ENCODE results near the gene TNXB.
"Not testable (repeated sequence)": the region's sequence is repeated elsewhere in the genome, so short reads cannot be mapped to it uniquely, and the experiment has no call there.

GRCh38 chr6:32028631-32029030 lies 80.5 kb downstream of the TNXB start:
- not testable (repeated sequence) for TF ChIP-seq POLR2AphosphoS5, TCF7L2 (IDR thresholded peaks at IDR 0.05; ENCODE audit: low read depth, low read length)
- TF ChIP-seq, protein P1, sequence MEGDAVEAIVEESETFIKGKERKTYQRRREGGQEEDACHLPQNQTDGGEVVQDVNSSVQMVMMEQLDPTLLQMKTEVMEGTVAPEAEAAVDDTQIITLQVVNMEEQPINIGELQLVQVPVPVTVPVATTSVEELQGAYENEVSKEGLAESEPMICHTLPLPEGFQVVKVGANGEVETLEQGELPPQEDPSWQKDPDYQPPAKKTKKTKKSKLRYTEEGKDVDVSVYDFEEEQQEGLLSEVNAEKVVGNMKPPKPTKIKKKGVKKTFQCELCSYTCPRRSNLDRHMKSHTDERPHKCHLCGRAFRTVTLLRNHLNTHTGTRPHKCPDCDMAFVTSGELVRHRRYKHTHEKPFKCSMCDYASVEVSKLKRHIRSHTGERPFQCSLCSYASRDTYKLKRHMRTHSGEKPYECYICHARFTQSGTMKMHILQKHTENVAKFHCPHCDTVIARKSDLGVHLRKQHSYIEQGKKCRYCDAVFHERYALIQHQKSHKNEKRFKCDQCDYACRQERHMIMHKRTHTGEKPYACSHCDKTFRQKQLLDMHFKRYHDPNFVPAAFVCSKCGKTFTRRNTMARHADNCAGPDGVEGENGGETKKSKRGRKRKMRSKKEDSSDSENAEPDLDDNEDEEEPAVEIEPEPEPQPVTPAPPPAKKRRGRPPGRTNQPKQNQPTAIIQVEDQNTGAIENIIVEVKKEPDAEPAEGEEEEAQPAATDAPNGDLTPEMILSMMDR (IDR thresholded peaks at IDR 0.05), result not testable (repeated sequence)
- TF ChIP-seq, protein P2, sequence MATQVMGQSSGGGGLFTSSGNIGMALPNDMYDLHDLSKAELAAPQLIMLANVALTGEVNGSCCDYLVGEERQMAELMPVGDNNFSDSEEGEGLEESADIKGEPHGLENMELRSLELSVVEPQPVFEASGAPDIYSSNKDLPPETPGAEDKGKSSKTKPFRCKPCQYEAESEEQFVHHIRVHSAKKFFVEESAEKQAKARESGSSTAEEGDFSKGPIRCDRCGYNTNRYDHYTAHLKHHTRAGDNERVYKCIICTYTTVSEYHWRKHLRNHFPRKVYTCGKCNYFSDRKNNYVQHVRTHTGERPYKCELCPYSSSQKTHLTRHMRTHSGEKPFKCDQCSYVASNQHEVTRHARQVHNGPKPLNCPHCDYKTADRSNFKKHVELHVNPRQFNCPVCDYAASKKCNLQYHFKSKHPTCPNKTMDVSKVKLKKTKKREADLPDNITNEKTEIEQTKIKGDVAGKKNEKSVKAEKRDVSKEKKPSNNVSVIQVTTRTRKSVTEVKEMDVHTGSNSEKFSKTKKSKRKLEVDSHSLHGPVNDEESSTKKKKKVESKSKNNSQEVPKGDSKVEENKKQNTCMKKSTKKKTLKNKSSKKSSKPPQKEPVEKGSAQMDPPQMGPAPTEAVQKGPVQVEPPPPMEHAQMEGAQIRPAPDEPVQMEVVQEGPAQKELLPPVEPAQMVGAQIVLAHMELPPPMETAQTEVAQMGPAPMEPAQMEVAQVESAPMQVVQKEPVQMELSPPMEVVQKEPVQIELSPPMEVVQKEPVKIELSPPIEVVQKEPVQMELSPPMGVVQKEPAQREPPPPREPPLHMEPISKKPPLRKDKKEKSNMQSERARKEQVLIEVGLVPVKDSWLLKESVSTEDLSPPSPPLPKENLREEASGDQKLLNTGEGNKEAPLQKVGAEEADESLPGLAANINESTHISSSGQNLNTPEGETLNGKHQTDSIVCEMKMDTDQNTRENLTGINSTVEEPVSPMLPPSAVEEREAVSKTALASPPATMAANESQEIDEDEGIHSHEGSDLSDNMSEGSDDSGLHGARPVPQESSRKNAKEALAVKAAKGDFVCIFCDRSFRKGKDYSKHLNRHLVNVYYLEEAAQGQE (IDR thresholded peaks at IDR 0.05; ENCODE audit: insufficient read depth in 1 of 2, low read depth in 2 of 2, low read length in 1 of 2), result not testable (repeated sequence)
